ENCODE results near the gene NIT1. TPM values are rescaled to one million over a fixed set of nuclear protein-coding genes. Genes with fewer than 3 reads are reported as not detected.

Gene NIT1
- total RNA-seq, 1 experiment from 2014 or later, result 47.2 TPM

GRCh38 chr1:161111527-161111926 lies 6.4 kb upstream of the NIT1 start (continued):
- TF ChIP-seq, protein P1, sequence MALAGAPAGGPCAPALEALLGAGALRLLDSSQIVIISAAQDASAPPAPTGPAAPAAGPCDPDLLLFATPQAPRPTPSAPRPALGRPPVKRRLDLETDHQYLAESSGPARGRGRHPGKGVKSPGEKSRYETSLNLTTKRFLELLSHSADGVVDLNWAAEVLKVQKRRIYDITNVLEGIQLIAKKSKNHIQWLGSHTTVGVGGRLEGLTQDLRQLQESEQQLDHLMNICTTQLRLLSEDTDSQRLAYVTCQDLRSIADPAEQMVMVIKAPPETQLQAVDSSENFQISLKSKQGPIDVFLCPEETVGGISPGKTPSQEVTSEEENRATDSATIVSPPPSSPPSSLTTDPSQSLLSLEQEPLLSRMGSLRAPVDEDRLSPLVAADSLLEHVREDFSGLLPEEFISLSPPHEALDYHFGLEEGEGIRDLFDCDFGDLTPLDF (CRISPR knock-in tag; IDR thresholded peaks at IDR 0.05), result no peak
- TF ChIP-seq ZNF396 (CRISPR knock-in tag; IDR thresholded peaks at IDR 0.05; ENCODE audit: borderline replicate concordance) (no peak), ZBTB43 (CRISPR knock-in tag; IDR thresholded peaks at IDR 0.05) (no peak), NFYB (CRISPR knock-in tag; conservative IDR thresholded peaks at IDR 0.05; ENCODE audit: low read depth) (no peak), RELA (CRISPR knock-in tag; IDR thresholded peaks at IDR 0.05; ENCODE audit: borderline replicate concordance) (no peak), AFF4 (CRISPR knock-in tag; IDR thresholded peaks at IDR 0.05; ENCODE audit: borderline replicate concordance) (no peak), MAX (CRISPR knock-in tag; IDR thresholded peaks at IDR 0.05) (no peak), ZNF138 (CRISPR knock-in tag; conservative IDR thresholded peaks at IDR 0.05) (no peak), MXD4 (CRISPR knock-in tag; IDR thresholded peaks at IDR 0.05; ENCODE audit: borderline replicate concordance) (no peak)
- TF ChIP-seq, protein P2, sequence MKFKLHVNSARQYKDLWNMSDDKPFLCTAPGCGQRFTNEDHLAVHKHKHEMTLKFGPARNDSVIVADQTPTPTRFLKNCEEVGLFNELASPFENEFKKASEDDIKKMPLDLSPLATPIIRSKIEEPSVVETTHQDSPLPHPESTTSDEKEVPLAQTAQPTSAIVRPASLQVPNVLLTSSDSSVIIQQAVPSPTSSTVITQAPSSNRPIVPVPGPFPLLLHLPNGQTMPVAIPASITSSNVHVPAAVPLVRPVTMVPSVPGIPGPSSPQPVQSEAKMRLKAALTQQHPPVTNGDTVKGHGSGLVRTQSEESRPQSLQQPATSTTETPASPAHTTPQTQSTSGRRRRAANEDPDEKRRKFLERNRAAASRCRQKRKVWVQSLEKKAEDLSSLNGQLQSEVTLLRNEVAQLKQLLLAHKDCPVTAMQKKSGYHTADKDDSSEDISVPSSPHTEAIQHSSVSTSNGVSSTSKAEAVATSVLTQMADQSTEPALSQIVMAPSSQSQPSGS (CRISPR knock-in tag; IDR thresholded peaks at IDR 0.05; ENCODE audit: borderline replicate concordance, low read depth), result no peak
- TF ChIP-seq, protein P3, sequence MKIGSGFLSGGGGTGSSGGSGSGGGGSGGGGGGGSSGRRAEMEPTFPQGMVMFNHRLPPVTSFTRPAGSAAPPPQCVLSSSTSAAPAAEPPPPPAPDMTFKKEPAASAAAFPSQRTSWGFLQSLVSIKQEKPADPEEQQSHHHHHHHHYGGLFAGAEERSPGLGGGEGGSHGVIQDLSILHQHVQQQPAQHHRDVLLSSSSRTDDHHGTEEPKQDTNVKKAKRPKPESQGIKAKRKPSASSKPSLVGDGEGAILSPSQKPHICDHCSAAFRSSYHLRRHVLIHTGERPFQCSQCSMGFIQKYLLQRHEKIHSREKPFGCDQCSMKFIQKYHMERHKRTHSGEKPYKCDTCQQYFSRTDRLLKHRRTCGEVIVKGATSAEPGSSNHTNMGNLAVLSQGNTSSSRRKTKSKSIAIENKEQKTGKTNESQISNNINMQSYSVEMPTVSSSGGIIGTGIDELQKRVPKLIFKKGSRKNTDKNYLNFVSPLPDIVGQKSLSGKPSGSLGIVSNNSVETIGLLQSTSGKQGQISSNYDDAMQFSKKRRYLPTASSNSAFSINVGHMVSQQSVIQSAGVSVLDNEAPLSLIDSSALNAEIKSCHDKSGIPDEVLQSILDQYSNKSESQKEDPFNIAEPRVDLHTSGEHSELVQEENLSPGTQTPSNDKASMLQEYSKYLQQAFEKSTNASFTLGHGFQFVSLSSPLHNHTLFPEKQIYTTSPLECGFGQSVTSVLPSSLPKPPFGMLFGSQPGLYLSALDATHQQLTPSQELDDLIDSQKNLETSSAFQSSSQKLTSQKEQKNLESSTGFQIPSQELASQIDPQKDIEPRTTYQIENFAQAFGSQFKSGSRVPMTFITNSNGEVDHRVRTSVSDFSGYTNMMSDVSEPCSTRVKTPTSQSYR (CRISPR knock-in tag; IDR thresholded peaks at IDR 0.05), result no peak

GRCh38 chr1:161113915-161114314 lies 4.0 kb upstream of the NIT1 start:
- Mint-ChIP-seq H3K9me3 (no peaks in the 10 kb centered on the region), H3K4me1 (peaks cover 18% of the 10 kb centered on the region), H3K36me3 (peaks cover 3% of the 10 kb centered on the region; the same call in 1 of the 2 replicates), H3K27ac (no peak overlapping the region), H3K4me3 (no peak overlapping the region), H3K27me3 (ENCODE audit: low read depth) (no peaks in the 10 kb centered on the region)
- ATAC-seq (no peak), DNase-seq (ENCODE audit: low spot score) (no peak)
- no peak for TF ChIP-seq ZNF138 (CRISPR knock-in tag; conservative IDR thresholded peaks at IDR 0.05)
- CTCF ChIA-PET, result interaction anchor here (0.6 kb wide), 1 partner anchor 29 kb away, joined by 3 read pairs; no protein-coding TSS in a partner anchor
- POLR2A ChIA-PET, result no interaction called here

DNA sequence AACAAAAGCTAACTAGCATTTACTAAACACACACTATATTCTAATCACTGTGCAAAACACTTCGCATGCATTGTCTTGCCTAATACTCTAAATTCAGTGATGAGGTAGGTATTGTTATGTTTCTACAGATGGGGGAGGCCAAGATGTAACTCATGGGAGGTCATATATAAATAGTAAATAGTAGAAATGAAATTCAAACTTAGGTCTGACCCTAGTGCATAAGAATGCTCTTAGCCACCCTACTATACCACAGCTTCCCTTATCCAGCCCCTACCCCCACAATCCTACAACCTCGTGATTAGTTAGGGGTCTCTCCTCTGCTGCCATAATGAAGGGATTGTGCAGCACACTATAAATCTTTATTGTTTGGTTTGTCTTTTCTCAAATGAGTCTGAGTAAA lies 3.3 kb upstream of the NIT1 start:
- CTCF ChIA-PET, result interaction anchor here (0.6 kb wide), 1 partner anchor 29 kb away, joined by 3 read pairs; no protein-coding TSS in a partner anchor
- peaks cover 3% of the 10 kb centered on the region; the same call in 1 of the 2 replicates for H3K36me3 Mint-ChIP-seq
- H3K4me3 Mint-ChIP-seq, result no peak overlapping the region
- peaks cover 24% of the 10 kb centered on the region for H3K4me1 Mint-ChIP-seq
- ATAC-seq (no peak), DNase-seq (ENCODE audit: low spot score) (no peak)
- no peaks in the 10 kb centered on the region for H3K9me3 Mint-ChIP-seq
- no peaks in the 10 kb centered on the region for H3K27me3 Mint-ChIP-seq (ENCODE audit: low read depth)
- H3K27ac Mint-ChIP-seq, result no peak overlapping the region; the same call in 1 of the 2 replicates
- POLR2A ChIA-PET, result no interaction called here
- TF ChIP-seq TEAD4 (CRISPR knock-in tag; IDR thresholded peaks at IDR 0.05), result no peak
- no peak for TF ChIP-seq ATF3 (CRISPR knock-in tag; conservative IDR thresholded peaks at IDR 0.05)
- TF ChIP-seq, protein P4, sequence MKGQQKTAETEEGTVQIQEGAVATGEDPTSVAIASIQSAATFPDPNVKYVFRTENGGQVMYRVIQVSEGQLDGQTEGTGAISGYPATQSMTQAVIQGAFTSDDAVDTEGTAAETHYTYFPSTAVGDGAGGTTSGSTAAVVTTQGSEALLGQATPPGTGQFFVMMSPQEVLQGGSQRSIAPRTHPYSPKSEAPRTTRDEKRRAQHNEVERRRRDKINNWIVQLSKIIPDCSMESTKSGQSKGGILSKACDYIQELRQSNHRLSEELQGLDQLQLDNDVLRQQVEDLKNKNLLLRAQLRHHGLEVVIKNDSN (CRISPR knock-in tag; IDR thresholded peaks at IDR 0.05), result no peak
- no peak for TF ChIP-seq ZSCAN18 (CRISPR knock-in tag; IDR thresholded peaks at IDR 0.05)
- no peak for TF ChIP-seq ZBTB43 (CRISPR knock-in tag; IDR thresholded peaks at IDR 0.05)

Measured in WTC11 (cell line).